Left ventricle myocardium inferior (tissue), 1 donor: ENCODE measurements around the gene SCN4A. TPM values are rescaled to one million over a fixed set of nuclear protein-coding genes. Genes with fewer than 3 reads are reported as not detected.
"Not testable (repeated sequence)": the region's sequence is repeated elsewhere in the genome, so short reads cannot be mapped to it uniquely, and the experiment has no call there.

Source experiments
- DNase-seq: peaks from one replicate; pipeline ENCODE4 v3.0.0-alpha.2; 2020
- H3K27ac ChIP-seq: fragments of 200-600 bp; replicated peaks from 2 replicates; pipeline ENCODE4 v1.8.0; 2021
- H3K27me3 ChIP-seq: fragments of 200-600 bp; 2 replicates; pipeline ENCODE4 v1.8.0; 2021; ENCODE audit warnings: low read depth
- H3K36me3 ChIP-seq: fragments of 200-600 bp; 2 replicates; pipeline ENCODE4 v1.8.0; 2021
- H3K4me1 ChIP-seq: fragments of 200-600 bp; 2 replicates; pipeline ENCODE4 v1.8.0; 2021
- H3K4me3 ChIP-seq: fragments of 200-600 bp; 2 replicates; pipeline ENCODE4 v1.8.0; 2021; ENCODE audit warnings: mild to moderate bottlenecking, moderate library complexity
- H3K9me3 ChIP-seq: fragments of 200-600 bp; replicated peaks from 2 replicates; pipeline ENCODE4 v1.8.0; 2021
- CTCF ChIP-seq: fragments of 200-600 bp; IDR thresholded peaks from 2 replicates; pipeline ENCODE4 v1.8.0; 2021; ENCODE audit warnings: antibody characterized with exemption, mild to moderate bottlenecking, borderline replicate concordance
- intact Hi-C: fragments of 100-400 bp; cut with micrococcal nuclease; formaldehyde crosslinking; loops from one replicate; pipeline ENCODE4 v1.11.0; 2022
- total RNA-seq: library from RNA; stranded (reverse); fragmentation: NEBNext Ultra II Directional; extraction: Animal tissue kit (Norgen Biotek cat#: 25700); gene quantifications from one replicate; pipeline ENCODE4 v1.2.1, GENCODE V29; 2021
- donor health status: DM: no; HTN: yes; CAD: no; lungs with severe emphysema.

The SCN4A gene
- total RNA-seq, 1 donor from 2014 or later: 1.2 TPM

DNA sequence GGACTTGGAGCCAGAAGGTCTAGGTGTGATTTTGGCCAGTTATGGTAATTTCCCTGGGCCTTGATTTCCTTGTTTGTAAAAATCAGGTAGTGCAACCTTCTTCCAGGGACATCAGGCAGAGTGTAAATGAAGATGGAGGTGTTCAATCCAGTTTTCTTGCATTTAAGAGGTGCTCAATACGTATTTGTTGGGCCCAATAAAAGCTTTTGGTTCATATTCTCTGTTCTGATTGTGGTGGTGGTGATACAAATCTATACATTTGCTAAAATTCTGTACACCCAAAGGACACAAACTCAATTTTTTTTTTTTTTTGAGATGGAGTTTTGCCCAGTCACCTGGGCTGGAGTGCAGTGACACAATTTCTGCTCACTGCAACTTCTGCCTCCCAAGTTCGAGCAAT is 46.6 kb downstream of the SCN4A start:
- no peaks in the 10 kb centered on the region for H3K27me3 ChIP-seq
- DNase-seq: no peak
- H3K27ac ChIP-seq: no peak overlapping the region
- H3K4me3 ChIP-seq: no peak overlapping the region
- TF ChIP-seq CTCF: no peak
- intact Hi-C loops: no loop called here
- no peaks in the 10 kb centered on the region for H3K36me3 ChIP-seq
- no peaks in the 10 kb centered on the region for H3K9me3 ChIP-seq
- H3K4me1 ChIP-seq: peaks cover 12% of the 10 kb centered on the region

DNA sequence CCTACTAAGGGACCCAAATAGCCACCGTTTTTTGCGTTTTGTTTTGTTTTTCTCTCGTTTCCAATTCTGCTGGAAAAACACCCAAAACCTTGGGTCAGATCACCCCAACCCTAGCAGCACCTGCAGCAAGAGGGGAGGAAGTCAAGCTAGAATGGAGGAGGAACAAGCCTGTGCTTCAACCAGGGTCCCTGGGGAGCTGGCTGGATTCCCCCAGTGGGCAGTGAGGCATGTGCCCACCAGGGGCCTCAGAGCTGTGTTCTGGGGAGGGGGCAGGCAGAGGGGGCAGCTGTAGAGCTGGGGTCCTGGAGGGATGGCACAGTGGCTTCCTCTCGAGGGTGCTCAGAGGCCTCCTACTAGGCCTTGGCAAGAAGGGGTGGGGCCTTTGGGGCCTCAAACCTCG is 47.1 kb downstream of the SCN4A start:
- Histone ChIP-seq H3K4me3 (no peak overlapping the region), H3K27me3 (no peaks in the 10 kb centered on the region), H3K9me3 (no peaks in the 10 kb centered on the region), H3K36me3 (no peaks in the 10 kb centered on the region), H3K4me1 (peaks cover 7% of the 10 kb centered on the region), H3K27ac (no peak overlapping the region)
- DNase-seq: peak; percentile 0
- TF ChIP-seq CTCF: no peak
- intact Hi-C loops: no loop called here

- intact Hi-C loops, H3K9me3 ChIP-seq, H3K27ac ChIP-seq, DNase-seq, H3K4me3 ChIP-seq, H3K4me1 ChIP-seq, H3K36me3 ChIP-seq: not testable (repeated sequence)
- H3K27me3 ChIP-seq: peaks cover 13% of the 10 kb centered on the region
Observed at GRCh38 chr17:63922402-63922801, 50.3 kb downstream of the SCN4A start.

DNA sequence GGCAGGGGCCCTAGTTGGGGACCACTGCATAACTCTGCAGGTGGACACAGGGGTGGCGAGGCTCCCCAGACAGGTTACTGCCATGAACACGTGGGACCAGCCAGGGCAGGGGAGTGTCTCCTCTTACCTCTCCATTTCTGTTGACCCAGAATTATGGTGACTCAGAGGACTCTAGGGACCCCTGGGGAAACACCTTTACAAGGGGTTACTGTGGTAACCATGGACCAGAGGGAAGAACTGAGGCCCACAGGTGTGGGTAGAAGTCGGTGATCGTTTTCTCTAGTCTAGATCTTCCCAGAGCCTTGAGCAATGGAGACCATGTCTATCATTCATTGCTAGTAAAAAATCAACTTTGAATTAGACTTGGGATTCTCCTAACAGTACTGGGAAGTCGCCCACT is 51.9 kb downstream of the SCN4A start:
- H3K27ac ChIP-seq, intact Hi-C loops, H3K9me3 ChIP-seq, H3K4me1 ChIP-seq, DNase-seq, H3K36me3 ChIP-seq, H3K4me3 ChIP-seq: not testable (repeated sequence)
- H3K27me3 ChIP-seq: peaks cover 18% of the 10 kb centered on the region

- H3K9me3 ChIP-seq, H3K27ac ChIP-seq, H3K4me3 ChIP-seq, intact Hi-C loops, H3K36me3 ChIP-seq, DNase-seq, H3K4me1 ChIP-seq: not testable (repeated sequence)
- peaks cover 18% of the 10 kb centered on the region for H3K27me3 ChIP-seq
Observed at GRCh38 chr17:63920050-63920449, 52.7 kb downstream of the SCN4A start.

DNA sequence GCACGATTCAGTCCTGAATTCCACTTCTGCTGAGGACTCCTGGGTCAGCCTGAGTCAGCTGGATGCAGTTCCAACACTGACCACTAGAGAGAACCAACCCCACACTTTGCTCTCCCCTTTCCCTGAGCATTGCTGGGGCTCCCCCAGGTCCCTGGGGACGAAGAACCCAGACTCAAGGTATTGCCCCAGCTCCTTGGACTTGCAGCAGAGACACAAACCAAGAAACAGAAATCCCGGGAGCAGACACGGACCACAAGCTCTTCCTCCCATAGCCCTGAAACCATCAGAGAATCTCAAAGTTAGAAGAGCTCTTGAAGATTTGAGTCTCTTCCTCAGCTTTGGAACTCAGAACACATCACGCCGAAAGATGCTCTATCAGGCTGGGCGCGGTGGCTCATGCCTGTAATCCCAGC is 53.4 kb downstream of the SCN4A start:
- Histone ChIP-seq H3K27ac (no peak overlapping the region), H3K36me3 (no peaks in the 10 kb centered on the region), H3K9me3 (no peaks in the 10 kb centered on the region), H3K4me3 (no peak overlapping the region), H3K27me3 (peaks cover 18% of the 10 kb centered on the region), H3K4me1 (peaks cover 6% of the 10 kb centered on the region)
- no peak for DNase-seq
- peak; percentile 94 for TF ChIP-seq CTCF
- intact Hi-C loops: loop anchor here (10.0 kb wide), 1 partner anchor 105 kb away; the partner anchor contains the start of gene ICAM2

DNA sequence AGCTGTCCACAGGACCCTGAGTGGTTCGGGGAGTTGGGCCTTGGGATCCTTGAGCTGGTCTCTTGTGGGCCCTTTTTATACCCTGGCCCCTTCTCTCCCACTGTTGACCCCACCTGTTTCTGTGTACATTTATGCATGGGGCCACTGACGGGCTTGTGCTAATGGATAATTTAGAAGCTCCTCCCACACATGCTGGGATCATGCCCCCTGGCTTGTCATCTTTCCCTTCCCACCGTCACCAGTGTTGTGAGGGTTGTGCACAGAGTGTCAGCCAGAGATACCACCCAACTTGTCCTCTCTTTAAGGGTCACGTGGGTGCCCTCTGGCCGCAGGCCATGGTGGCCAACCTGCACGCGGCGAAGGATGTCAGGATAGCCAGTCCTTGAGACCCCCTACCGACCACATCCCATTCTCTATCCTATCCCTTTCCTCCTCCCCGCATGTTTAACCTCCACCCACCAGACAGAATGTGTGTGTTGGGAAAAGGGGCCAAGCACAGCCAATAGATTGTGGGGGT is 53.9 kb downstream of the SCN4A start, which contains the start of gene GH1:
TSS of gene GH1 (minus strand) at position 51 of the 517 bp plus-strand sequence. CDS start 63 bp downstream, outside the sequence.
- intact Hi-C loops: loop anchor here (10.0 kb wide), 1 partner anchor 106 kb away; the partner anchor contains the start of gene ICAM2
- H3K36me3 ChIP-seq, H3K4me3 ChIP-seq, H3K4me1 ChIP-seq, DNase-seq, H3K27ac ChIP-seq, H3K9me3 ChIP-seq: not testable (repeated sequence)
- peaks cover 18% of the 10 kb centered on the region for H3K27me3 ChIP-seq

- H3K4me1 ChIP-seq: peaks cover 6% of the 10 kb centered on the region
- peaks cover 18% of the 10 kb centered on the region for H3K27me3 ChIP-seq
- no peak for TF ChIP-seq CTCF
- H3K36me3 ChIP-seq: no peaks in the 10 kb centered on the region
- H3K27ac ChIP-seq: no peak overlapping the region
- DNase-seq: no peak
- intact Hi-C loops: loop anchor here (10.0 kb wide), 1 partner anchor 106 kb away; the partner anchor contains the start of gene ICAM2
- no peak overlapping the region for H3K4me3 ChIP-seq
- H3K9me3 ChIP-seq: no peaks in the 10 kb centered on the region
Observed at GRCh38 chr17:63918305-63918704, 54.4 kb downstream of the SCN4A start.
